Eye (tissue), 1 donor: ENCODE data around the gene QSOX2.
"Not testable (repeated sequence)": the region's sequence is repeated elsewhere in the genome, so short reads cannot be mapped to it uniquely, and the experiment has no call there.

Experiments used
- DNase-seq: peaks from one replicate; pipeline ENCODE4 v3.0.0-alpha.2; 2015

QSOX2 gene

DNA sequence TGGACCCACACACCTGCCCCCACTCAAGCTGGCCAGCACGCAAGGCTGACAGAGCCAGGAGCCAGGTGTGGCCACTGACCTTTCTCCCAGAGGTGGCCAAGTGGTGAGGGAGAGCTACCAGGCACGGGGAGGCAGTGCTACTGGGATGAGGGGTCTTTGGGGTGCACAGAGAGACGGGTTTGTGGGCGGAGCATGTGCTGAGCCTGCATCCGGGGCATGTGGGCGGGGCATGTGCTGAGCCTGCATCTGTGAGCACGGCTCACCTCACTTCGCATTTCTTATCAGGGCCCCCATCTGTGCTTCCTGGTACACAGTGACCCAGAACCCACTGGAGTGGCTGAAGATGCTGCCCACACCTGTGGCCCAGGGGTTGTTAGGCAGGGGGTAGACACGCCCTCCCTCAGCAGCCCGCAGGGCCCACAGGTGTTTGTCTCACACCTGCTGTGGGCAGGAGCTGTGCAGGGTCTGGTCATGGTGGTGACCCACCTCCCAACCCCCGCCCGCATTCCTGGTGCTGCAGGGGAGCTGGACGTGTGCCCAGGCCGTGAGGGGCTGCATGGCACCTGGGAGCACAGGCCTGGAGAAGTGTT is 36.8 kb upstream of the QSOX2 start:
- DNase-seq = no peak

DNA sequence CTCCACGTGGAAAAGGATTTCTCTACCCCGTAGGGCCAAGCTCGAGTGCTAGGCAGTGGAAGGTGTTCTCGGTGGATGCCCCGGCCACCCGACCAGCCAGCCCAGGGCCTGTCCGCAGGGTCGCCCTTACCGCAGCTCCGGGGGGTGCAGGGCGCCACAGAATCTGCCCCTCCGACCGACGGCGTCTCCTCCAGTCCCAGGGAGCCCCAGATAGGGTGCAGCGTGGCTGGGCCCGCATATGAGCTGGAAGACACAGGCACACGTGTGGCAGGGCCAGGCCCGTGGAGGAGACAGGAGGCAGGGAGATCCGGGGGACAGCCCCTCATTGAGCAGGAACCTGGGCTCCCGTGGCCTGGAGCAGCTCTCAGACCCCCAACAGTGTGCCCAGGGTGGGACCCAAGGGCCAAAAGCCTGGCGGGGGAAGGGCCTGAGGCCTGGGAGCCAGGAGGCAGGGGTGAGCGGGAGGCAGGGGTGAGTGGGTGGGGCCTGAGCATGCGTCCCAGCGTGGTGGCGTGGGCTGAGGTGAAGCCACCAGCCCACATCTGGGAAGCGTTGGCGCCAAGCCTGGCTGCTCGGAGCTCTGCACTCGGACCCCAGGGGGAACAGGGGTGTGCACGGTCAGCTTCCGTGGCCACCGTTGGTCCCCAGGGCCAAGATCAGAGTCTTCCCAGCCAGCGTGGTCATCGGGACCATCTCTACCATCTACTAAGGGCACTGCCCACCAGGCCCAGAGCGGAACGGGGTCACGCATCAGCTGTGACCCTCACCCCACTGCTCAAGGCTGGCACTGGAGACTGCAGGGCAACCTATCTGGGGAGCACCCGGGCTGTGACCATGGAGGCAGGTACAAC is 36.0 kb upstream of the QSOX2 start:
- DNase-seq = no peak

DNA sequence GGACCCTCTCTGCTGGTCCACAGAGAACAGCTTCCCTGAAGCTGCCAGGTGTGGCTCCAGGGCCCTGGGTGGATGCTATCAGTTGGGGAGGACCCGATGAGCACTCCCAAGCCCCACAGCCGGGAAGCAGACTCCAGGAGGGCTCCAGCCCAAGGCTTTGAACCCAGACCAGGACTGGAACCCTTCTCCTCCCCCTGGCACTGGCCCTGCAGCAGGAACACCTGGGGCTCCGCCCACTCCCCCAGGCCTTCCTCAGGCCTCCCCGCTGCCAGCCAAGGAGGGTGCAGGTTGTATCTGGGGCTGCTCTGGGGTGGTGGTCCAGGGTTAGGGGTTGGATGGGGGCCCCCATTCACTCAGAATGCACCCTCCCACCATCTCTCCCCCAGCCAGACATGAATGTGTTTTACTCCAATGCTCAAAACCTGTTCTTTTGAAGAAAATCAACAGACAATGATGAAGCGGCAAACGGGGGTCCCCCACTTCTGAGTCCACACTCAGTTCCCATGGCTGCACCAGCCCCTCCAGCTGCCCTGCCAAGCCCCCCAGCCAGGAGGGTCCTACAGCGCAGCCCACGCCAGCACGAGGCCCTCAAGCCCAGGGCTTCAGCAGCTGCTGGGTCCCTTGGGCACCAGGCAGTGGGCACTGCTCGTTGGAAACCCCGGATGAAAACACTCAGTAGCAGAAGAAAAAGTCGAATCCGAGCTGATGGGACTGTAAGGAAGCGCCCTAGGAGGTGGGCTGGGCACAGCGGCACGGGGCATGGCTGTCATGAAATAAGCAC is 35.1 kb upstream of the QSOX2 start:
- no peak for DNase-seq

DNA sequence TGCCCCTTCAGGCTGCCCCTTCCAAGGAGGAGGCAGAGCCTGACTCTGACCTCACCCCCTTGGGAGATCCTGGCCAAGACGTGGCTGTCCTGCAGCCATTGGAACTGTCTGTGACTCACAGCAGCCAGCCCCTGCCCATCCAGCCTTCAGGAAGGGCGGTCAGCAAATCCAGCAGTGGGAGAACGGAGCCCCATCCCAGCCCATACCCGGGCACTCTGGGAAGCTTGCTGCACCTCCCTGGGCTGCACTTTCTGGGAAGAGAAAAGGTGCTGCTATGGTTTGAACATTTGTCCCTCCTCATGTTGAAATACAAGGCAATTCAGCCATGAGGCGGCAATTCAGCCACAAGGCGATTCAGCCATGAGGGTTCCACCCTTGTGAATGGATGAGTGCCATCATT is 33.9 kb upstream of the QSOX2 start:
- no peak for DNase-seq

DNA sequence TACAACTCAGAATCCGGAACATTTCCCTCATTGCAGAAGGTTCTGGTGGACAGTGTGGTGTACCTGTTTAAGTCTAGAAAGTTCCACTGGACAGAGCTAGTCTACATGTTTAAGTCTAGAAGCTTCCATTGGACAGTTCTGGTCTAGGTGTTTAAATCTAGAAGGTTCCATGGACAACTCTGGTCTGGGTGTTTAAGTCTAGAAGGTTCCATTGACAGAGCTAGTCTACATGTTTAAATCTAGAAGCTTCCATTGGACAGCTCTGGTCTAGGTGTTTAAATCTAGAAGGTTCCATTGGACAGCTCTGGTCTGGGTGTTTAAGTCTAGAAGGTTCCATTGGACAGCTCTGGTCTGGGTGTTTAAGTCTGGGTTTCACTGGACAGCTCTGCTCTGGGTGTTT is 33.3 kb upstream of the QSOX2 start:
- no peak for DNase-seq

DNA sequence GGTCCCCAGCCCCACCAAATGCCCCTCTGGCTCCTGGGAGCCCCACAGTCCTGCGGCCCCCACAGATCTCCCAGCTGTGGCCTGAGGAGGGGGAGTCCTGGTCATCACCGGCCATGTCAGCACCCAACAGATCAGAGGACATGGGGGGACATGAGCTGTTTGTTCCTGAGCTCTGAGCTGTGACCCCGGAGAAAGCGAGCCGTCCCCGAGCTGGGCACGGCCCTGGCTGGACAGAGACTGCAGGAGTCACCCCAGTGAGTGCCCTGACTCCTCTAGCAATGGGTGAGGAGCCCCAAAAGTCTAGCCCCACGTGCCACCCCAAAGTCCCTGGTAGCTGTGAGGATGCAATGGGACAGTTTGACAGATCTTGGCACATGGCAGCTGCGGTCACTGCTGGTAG is 32.6 kb upstream of the QSOX2 start:
- no peak for DNase-seq

DNA sequence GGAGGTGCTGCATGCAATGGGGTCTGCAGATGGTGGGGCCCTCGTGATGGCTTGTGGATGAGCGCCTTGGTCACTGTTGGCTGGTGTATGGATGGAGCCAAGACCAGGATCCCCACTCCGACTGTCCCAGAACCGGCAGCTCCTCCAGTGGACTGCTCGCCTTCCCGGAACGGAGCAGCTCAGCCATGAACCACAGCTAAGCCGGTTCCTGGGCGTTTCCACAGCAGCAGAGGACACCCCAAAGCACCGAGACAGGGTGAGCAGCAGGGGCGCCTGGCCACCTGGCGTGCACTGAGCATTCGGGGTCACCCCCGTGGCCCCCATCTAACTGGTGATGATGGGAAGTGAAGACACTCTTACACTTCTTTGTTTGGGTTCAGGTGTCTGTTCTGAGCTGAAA is 32.1 kb upstream of the QSOX2 start:
- DNase-seq = no peak

DNA sequence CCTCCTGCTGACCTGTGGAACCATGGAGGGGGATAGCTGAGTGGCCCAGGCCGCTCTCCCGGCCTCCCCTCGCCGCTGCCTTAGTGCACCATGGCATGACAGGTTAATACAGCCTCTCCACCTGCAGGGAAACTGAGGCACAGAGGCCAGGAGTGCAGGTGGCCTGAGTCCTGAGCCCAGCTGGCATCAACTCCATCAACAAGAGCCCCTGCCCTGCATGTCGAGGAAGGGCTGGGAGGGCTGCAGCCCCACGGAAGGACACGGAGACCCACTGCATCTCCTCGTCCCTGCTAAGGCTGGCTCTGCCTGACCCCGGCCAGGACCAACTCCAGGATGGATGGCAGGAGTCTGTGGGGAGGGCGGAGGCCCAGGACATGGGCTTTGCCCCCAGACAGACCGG is 31.1 kb upstream of the QSOX2 start:
- no peak for DNase-seq

DNA sequence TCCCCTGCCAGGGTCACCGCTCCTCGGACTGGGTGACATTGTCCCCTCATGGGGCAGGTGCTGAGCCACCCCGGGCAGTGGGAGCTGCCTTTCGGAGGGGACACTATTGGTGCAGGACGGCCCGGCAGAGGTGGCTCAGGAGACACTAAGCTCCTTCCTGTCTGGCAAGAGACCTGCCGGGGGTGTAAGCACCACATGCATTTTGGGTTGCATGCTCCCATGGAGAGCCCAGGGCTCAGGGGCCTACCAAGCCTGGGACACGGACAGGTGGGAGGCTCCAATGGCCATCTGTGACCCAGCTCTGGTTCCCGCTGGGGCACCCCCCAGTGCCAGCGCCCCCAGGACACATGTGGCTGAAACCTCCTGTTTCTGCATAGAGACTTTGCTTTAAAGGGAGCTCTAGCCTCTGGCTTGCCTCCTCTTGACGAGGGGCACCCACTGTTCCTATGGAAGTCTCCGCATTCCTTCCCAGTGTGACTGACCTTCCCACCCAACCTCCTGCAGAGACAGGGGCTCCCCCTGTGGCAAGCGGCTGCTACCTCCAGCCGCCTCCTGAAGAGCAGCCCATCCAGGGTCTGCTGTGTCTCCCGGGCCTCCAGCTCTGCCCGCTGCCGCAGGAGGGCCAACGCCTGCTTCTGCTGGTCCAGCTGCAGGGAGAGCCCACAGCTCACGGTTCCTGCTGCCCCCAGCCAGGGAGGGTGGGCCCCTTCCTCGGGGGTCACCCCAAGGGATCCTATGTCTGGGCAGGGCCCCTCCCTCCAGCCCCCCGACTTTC is 30.2 kb upstream of the QSOX2 start:
- DNase-seq = no peak

DNA sequence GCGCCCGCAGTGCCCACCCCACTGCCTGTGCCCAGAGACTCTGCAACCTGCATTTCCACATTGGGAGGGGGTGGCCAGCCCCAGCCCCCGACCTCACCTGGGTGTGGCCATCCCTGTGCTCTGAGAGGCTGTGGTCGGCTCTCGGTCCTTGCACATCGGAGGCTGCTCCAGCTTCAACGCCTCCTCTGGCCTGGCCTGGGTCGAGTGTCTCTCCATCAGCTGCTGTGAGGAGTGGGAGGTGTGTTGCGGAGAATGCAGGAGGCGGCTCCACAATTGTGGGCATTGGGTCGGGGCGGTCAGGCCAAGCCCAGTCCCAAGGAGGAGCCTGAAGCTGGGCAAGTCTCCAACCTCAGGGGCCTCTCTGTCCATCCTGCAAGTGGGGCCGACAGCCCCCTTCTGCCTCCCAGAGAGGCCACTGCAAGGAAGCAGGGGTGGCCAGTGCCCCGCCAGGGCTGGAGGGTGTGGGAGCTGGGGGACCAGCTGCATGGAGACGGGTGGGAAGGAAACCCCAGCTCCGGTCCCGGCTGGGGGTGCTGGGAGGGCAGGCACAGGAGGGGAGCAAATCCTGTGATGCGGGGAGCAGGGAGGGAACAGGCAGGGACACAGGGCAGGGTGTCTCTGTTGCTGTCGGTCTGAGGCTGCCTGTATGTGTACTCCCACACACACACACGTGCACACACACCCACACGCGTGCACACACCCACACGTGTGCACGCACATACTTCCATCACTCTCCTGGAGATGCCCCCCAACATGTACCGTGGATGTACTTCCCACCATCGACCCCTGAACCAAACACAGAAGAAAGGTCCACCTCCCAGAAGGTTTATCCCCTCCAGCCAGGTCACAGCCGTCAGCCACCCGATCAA is 29.4 kb upstream of the QSOX2 start:
- DNase-seq = no peak

DNA sequence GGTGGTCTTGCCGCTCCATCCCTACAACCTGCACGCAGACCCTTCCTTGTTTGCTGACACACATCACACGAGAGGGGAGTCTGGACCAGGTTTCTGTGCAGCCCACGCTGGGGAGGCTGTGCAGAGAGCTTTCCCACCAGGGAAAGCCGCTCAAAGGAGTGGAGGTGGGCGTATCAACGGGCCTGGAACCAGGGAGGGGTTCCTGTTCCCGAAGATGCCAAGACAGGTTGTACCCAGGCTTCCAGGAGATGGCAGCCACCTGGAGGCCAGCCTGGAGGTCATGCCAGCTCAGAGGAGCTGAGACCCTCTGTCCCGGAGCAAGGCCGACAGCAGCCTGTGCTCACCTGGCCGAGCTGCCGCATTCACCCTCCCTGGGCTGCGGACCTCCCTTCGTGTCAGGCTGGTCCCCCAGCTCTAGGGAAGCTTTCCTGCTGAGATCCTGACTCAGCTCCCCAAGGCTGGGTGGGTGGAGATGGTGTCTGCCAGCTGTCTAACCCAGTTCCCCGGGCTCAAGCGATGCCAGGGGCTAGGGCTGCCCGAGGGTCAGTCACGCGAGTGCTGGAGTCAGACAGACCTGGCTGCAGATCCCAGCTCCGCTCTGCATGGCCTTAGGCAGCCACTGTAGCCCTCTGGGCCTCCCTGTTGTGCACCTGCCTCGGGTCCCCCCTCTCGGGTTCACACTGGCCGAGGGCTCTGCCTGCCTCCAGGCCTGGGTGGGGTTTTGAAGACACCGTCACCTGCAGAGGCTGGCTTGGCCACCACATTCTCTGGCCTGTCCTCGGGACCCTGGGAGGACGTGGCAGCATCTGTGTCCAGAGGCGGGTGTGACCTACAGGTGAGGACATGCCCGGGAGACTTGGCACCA is 28.5 kb upstream of the QSOX2 start:
- DNase-seq = no peak

DNA sequence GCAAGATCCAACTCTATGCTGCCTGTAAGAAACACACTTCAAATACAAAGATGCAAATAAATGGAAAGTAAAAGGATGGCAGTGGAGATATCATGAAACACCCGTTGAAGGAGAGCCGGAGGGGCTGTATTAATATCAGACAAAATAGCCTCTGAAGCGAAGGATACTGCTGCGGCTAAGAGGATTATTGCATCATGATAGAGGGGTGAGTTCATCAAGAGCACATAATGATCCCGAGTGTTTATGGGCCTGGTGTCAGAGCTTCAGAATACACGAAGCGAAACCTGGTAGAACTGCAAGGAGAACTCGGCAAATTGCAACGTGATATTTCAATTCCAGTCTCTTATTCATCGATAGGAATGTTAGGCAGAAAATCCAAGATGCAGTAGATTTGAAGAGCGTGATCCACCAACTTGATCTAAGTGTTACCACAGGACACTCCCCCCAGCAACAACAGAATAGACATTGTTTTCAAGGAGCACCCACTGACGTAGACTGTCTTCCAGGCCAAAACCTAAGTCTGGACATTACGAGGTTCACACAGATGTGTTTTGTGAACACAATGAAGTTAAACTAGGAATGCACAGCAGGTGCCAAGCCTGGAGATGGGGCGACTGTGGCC is 27.7 kb upstream of the QSOX2 start:
- DNase-seq = no peak

DNA sequence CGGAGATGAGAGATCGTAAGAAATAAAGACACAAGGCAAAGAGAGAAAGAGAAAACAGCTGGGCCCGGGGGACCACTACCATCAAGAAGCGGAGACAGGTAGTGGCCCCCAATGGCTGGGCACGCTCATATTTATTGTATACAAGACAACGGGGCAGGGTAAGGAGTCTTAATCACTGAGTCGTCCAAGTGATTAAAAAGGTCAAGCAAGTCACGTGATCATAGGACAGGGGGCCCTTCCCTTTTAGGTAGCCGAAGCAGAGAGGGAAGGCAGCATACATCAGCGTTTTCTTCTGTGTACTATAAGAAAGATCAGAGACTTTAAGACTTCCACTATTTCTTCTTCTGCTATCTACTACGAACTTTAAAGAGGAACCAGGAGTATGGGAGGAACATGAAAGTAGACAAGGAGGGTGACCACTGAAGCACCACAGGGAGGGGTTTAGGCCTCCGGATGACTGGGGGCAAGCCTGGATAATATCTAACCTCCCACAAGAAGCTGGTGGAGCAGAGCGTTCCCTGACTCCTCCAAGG is 24.6 kb upstream of the QSOX2 start:
- DNase-seq = no peak

DNA sequence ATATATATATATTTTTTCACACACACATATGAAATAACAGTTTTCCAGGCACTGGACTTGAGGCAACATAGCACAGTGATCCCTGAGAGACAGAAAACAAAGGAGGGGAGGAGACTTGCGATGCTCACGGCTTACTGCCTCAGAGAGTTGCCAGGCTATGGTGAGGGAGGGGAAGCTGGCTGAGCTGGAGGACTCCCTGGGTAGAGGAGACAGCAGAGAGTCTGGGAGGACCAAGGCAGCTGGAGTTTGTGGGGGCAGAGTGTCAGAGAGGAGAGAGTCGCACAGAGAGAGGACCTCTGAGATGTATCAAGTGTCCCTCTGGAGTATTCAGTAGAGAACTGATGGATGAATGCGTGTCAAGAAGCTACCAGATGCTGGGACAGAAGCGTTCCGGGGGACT is 23.1 kb upstream of the QSOX2 start:
- DNase-seq = peak; percentile 80

DNA sequence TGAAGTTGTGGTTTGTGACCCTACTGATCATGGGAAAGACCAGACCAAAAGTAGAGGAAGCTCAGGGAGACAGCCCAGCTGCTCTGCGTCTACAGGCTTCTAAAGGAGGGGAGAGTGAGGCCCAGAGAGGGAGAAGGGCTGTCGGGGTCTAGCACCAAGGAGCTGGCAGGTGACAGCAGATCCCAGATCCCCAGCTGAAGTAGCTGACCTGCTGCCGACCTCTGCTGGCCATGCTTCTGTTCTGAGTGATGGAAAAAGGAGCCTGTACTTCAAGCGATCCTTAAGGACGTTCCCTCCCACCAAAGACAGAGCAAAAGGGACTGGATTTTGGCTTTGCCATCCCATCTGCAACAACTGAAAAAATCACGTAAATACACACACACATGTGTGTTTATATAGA is 22.7 kb upstream of the QSOX2 start:
- DNase-seq = peak; percentile 82

DNA sequence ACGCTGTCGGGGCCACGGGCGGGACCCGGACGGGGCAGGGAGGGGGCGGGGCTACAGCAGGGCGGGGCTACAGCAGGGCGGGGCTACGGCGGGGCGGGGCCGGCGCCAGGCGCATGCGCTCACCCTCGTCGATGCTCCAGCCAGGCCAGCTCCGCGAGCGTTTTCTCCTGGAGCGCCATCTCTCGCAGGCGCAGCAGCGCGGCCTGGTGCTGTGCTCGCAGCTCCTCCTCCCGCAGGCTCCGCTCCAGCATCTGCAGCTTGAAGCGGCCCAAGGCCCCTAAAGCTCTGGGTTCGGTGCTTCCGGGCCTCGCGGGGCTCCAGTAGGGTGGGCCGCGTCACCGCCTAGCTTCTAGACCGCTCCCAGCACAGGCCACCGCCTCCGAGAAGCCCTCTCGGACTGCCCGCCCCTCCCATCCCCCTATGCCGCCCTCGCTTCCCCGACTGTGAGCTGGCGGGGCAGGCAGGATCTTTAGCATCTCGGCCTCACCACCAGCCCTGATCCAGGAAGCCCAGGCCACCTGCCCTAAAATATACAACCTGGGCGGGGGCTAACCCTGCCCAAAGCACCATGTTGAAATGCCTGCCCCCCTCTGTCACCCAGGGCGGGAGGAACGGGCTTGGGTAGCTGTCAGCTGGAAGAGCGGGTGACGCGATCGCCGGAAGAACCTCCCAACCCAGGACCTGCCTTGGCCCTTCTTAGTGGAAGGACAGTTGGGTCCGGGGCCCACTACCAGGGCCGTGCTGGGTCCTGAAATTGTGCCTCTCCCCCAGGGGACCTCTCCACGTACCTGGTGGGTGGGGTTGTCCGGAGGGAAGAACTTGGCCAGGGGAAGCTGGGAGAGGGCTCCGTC is 21.9 kb upstream of the QSOX2 start:
- DNase-seq = peak; percentile 89

DNA sequence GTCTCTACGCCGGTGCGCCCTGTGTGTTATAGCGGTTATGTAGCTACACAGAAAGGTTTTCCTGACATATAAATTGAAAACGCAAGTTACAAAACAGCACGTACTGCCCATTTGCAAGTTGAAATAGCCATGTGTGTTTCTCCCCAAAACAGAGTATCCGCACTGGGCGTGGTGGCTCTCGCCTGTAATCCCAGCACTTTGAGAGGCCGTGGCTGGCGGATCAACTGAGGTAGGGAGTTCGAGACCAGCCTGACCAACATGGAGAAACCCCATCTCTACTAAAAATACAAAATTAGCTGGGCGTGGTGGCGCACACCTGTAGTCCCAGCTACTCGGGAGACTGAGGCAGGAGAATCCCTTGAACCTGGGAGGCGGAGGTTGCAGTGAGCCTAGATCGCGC is 21.0 kb upstream of the QSOX2 start:
- not testable (repeated sequence) for DNase-seq

DNA sequence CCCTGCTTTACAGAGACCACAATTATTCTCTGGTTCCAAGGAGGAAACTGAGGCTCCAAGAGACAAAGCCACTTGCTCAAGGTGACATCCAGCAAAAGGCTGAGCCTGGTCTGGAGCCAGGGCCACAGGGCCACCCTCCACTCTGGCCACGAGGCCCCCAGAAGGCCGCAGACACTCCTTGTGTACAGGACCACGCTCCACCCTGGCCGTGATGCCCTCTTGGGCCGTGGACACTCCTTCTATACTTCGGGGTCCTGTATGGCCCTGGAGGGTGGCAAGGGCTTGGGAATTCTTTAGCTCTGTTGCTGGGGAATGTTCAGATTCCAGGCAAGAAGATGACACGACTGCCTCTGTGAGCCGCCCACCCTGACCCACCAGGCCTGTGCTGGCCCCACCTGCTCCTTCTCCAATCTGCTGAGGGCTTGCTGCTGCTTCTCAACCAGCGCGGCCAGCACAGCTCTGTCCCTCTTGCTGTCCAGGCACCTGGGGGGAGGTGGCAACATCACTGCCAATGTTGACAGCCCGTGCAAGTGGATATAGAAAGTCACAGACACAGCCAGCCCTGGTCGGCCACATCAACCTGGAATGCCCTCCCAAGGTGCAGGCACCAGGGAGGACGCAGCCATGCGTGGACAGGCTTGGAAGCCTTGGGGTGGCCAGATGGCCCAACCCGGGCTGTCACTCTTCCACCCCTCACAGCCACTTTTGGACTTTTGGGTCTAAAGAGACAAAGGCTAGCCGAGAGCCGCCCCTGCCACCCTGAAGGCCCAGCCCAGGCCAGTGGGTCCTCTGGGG is 20.1 kb upstream of the QSOX2 start:
- no peak for DNase-seq
